ENCODE measurements around the gene CLCN6. TPM values are rescaled to one million over a fixed set of nuclear protein-coding genes. Genes with fewer than 3 reads are reported as not detected.

The CLCN6 gene
- total and polyA plus RNA-seq, 10 of the 15 experiments (the other 5 are each of a cell fraction or from before 2014, with no cell fraction given), result 2.2 to 20.9 (median 10.2) TPM

DNA sequence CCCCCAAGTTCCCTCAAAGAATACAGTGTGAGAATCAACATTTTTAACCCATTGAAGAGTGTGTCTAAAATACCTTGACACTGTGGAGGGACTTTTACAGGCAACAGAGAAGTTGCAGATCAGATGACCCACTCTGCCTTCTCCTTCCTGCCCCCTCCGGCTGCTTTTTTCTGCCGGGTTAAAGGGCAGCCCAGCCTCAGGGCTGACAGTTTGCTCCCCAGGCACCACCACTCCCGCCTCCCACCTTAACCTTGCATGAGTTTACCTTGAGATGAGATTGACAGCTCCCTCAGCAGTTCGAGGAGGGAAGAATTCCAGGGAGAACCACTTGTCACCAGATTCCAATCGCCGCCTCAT is 3.4 kb upstream of the CLCN6 start (continued):
- TF ChIP-seq HDGF (IDR thresholded peaks at IDR 0.05) (peak; percentile 32; the same call in 1 of the 2 replicates), NR2C1 (IDR thresholded peaks at IDR 0.05) (peak; percentile 96), SPI1 (IDR thresholded peaks at IDR 0.05; ENCODE audit: borderline replicate concordance, insufficient read depth, low read depth, low read length) (no peak), BCLAF1 (IDR thresholded peaks at IDR 0.05) (no peak), GABPA (IDR thresholded peaks at IDR 0.05; ENCODE audit: low read depth) (peak; percentile 83)

DNA sequence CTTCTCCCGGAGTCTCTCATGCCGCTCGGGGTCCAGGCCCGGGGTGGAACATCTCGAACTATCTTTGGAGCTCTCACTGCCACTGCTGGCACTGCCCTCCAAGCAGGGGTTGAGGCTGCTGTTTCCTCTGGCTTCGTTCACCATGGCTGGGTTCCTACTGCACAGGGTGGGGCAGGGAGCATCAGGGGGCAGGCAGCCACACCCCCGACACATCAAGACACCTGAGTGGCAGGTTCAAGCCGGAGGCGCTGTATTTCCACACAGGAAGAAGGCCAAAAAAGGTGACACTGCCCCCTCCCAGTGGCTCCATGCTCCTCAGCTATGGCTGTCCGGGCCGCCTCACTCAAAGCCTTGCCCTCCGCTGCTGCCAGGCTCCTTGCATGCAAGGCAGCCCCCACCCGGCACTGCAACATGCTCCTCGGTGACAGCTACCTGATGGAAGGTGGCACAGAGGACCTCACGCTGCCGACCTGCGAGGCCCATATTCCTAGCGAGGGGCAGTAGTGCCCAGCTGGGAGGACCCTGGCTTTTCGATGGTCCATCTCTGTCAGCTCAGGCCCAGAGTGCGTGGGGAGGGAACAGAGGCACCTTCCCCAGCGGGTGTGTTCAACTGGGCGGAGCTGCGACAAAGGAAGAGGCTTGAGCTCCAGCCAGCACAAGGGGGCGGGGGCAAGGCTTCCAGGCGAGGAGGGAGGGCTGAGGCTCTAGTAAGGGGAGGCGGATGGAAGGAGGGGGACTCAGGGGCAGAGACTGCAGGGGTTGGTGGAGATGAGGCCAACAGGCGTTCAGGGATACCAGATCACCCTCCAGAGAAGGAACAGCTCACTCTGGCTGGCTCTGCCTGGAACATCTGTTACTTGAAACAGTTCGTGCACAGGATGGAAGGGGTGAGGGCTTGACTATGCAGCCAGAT is 2.8 kb upstream of the CLCN6 start:
- ChIA-PET SMC1A (ENCODE audit: uncharacterized antibody, unreplicated experiment) (interaction anchor here (0.9 to 1.3 kb wide), 2 partner anchors 11 to 66 kb away, joined by 3 to 5 read pairs; no protein-coding TSS in a partner anchor), POLR2A (interaction anchor here (0.6 to 2.0 kb wide), 9 partner anchors 9 to 528 kb away, joined by 3 to 20 read pairs (median 4); no protein-coding TSS in a partner anchor), RAD21 (ENCODE audit: unreplicated experiment) (interaction anchor here (0.6 to 1.6 kb wide), 8 partner anchors 11 to 164 kb away, joined by 3 to 11 read pairs (median 3); partner anchors contain the start of gene FBXO6), CTCF (interaction anchor here (1.1 to 1.4 kb wide), 2 partner anchors 19 to 121 kb away, joined by 3 read pairs; no protein-coding TSS in a partner anchor)
- intact Hi-C loops (cut with micrococcal nuclease; ENCODE audit: unreplicated experiment), result no loop called here
- Histone ChIP-seq H3K27me3 (replicated peaks in 1 of 2; ENCODE audit: control insufficient read depth in 2 of 2, insufficient read depth in 2 of 2, low read length in 1 of 2) (no peaks in the 10 kb centered on the region), H3K4me3 (peak overlapping the region; percentile 56), H2AFZ (ENCODE audit: control insufficient read depth, low read depth, low read length) (peak overlapping the region; percentile 60), H3K36me3 (ENCODE audit: control insufficient read depth in 2 of 2, insufficient read depth in 2 of 2, low read length in 1 of 2) (peaks cover 0 to 2% of the 10 kb centered on the region in 2 experiments; a peak in 3 of 4 replicates), H3K27ac (ENCODE audit: control insufficient read depth, insufficient read depth) (peak overlapping the region; percentile 24; the same call in 1 of the 2 replicates), H3K4me1 (ENCODE audit: control insufficient read depth, insufficient read depth, low read length) (peaks cover 8% of the 10 kb centered on the region), H3K79me2 (ENCODE audit: control insufficient read depth, insufficient read depth, low read length) (peaks cover 33% of the 10 kb centered on the region), H3K9me3 (replicated peaks; ENCODE audit: control insufficient read depth, insufficient read depth, low read length) (no peaks in the 10 kb centered on the region), H3K9ac (ENCODE audit: control insufficient read depth, insufficient read depth, low read length) (peak overlapping the region; percentile 32; the same call in 1 of the 2 replicates), H3K4me2 (ENCODE audit: control insufficient read depth, insufficient read depth) (peak overlapping the region; percentile 86), H4K20me1 (ENCODE audit: control insufficient read depth, insufficient read depth) (no peaks in the 10 kb centered on the region)
- WGBS (ENCODE audit: insufficient coverage, insufficient replicate concordance, low lambda C conversion rate, missing lambda C conversion rate), result 14% methylated on average over 23 of the region's 28 CpGs
- TSS peak; percentile 45 for BruUV-seq (replicated peaks)
- in situ Hi-C loops (cut with MboI), result no loop called here
- ATAC-seq, result peak; percentile 66
- peak; percentile 68 for FAIRE-seq
- peak; percentile 42 for DNase-seq (ENCODE audit: low read depth, low spot score)
- TF ChIP-seq LARP7 (IDR thresholded peaks at IDR 0.05) (peak; percentile 34; the same call in 1 of the 2 replicates), MEF2B (IDR thresholded peaks at IDR 0.05; ENCODE audit: partially characterized antibody, poor library complexity, severe bottlenecking) (no peak), ZNF384 (IDR thresholded peaks at IDR 0.05; ENCODE audit: borderline replicate concordance, low read depth, low read length) (no peak), STAT1 (conservative IDR thresholded peaks at IDR 0.05) (no peak; the same call in 1 of the 2 replicates), BHLHE40 (IDR thresholded peaks at IDR 0.05; ENCODE audit: borderline replicate concordance in 1 of 2, low read depth in 2 of 2, low read length in 1 of 2) (peak in 1 of 2 experiments; percentile 25; a peak in 1 of 4 replicates), REST (IDR thresholded peaks at IDR 0.05; ENCODE audit: low read depth, low read length) (no peak)
- TF ChIP-seq, protein P1, sequence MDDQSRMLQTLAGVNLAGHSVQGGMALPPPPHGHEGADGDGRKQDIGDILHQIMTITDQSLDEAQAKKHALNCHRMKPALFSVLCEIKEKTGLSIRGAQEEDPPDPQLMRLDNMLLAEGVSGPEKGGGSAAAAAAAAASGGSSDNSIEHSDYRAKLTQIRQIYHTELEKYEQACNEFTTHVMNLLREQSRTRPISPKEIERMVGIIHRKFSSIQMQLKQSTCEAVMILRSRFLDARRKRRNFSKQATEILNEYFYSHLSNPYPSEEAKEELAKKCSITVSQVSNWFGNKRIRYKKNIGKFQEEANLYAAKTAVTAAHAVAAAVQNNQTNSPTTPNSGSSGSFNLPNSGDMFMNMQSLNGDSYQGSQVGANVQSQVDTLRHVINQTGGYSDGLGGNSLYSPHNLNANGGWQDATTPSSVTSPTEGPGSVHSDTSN (IDR thresholded peaks at IDR 0.05; ENCODE audit: insufficient replicate concordance, low read depth, low read length), result peak; percentile 25
